Hepatic stellate cell (primary cell): ENCODE measurements around the gene MAP2K1.
"Not testable (repeated sequence)": the region's sequence is repeated elsewhere in the genome, so short reads cannot be mapped to it uniquely, and the experiment has no call there.

Experiments used
- DNase-seq: peaks from one replicate; pipeline ENCODE4 v3.0.0; 2011; ENCODE audit warnings: low spot score

MAP2K1 gene

DNA sequence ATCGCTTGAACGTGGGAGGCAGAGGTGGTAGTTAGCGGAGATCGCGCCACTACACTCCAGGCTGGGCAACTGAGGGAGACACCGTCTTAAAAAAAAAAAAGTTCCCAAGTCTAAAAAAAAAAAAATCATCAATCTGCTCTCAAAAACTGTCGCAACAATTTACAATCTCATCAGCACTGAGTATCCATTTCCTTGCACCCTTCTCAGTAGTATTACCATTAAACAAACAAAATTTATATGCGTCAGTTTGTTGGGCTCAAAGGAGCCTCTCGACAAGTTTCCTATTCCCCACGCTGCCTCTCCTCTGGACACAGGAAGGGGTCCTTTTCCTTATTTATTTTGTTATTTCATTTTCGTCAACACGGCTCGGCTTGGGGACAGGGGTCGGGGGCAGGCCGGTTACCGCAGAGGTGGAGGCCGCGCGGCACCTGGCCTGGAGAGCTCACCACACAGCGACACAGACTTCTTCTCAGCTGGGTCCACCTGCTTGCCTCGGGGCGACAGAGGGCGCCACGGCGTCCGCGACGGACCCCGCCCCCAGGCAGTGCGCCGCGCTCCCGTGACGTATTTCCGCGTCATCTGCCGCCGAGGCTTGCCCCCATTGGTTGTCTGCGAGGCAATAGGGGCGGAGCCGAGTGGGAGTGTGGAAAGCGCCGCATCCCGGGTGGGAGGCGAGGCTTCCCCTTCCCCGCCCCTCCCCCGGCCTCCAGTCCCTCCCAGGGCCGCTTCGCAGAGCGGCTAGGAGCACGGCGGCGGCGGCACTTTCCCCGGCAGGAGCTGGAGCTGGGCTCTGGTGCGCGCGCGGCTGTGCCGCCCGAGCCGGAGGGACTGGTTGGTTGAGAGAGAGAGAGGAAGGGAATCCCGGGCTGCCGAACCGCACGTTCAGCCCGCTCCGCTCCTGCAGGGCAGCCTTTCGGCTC is at the start of gene MAP2K1:
MAP2K1 (plus strand) TSS at position 709 of the 920 bp plus-strand sequence. CDS start 436 bp downstream, outside the sequence.
- DNase-seq: peak; percentile 97

DNA sequence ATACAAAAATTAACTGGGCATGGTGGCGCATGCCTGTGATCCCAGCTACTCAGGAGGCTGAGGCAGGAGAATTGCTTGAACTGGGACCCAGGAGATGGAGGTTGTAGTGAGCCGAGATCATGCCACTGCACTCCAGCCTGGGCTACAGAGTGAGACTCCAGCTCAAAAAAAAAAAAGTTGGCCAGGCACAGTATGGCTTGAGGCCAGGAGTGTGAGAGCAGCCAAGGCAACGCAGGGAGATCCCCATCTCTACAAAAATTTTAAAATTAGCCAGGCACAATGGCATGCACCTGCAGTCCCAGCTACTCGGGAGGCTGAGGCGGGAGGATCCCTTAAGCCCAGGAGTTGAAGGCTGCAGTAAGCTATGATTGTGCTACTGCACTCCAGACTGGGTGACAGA is 38.2 kb upstream of the MAP2K1 start:
- DNase-seq: not testable (repeated sequence)

DNA sequence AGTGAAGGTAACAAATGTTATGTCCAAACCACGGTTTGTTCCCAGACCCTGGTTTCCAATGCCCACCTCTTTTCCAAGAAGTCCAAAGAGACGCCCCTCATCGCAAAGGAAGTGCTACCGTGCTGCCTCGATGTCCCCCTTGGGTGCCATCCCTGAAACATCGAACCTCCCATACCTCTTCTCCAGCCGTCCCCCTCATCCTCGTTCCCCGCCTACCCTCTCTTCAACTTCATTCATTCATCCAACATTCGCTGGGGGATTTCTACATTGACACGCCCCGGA is 30.7 kb upstream of the MAP2K1 start:
- DNase-seq: no peak

DNA sequence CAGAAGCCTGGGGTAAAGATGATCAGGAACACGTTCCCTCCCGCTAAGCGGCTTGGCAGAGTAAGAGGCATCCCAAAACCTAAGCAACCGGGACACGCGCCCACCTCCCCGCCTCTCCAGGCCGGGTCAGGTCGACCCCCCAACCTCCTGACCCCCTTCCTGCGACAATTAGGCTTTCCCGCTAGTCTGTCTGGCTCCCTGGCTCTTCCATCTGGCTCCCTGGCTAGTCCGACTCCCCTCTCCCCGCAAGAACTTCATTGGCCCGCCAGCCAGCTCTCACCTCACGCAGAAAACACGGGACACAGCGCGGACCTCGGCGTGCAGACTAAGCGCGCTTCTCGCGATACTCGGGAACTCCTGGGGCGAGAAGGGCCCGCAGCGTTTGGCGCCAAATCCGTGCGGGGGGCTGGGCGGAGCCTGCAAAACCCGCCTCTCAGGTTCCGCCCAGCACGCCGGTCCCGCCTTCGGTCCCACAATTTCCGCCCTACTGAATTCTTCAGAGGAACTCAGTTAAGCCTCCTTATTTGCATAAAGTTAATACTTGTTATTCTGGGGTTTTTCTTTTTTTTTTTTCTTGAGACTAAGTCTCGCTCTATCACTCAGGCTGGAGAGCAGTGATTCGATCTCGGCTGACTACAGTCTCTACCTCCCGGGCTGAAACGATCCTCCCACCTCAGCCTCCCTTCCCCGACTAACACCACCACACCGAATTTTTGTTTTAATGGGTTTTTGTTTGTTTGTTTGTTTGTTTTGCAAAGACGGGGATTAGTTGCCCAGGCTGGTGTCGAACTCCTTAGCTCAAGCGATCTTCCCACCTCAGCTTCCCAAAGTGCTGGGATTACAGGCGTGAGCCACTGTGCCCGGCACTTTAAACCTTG is 30.1 kb upstream of the MAP2K1 start, which contains the start of gene TIPIN:
TIPIN (minus strand) TSS at position 327 of the 878 bp plus-strand sequence. CDS start 3,738 bp downstream, outside the sequence.
- DNase-seq: peak; percentile 94

DNA sequence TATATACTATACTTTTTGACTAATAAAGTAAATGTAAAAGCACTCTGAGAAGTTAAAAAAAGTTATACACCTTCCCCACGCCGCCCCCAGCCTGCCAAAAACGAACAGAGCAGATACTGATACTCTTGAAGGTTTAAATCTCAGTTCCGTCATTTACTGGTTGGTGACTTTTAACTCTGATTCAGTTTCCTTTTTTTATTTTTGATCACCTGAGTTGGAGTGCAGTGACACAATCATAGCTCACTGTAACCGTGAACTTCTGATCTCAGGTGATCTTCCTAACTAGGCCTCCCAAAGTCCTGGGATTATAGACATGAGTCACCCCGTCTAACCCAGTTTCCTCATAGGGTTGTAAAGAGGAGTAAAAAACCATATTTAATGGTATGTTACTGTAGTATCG is 27.0 kb upstream of the MAP2K1 start:
- no peak for DNase-seq

DNA sequence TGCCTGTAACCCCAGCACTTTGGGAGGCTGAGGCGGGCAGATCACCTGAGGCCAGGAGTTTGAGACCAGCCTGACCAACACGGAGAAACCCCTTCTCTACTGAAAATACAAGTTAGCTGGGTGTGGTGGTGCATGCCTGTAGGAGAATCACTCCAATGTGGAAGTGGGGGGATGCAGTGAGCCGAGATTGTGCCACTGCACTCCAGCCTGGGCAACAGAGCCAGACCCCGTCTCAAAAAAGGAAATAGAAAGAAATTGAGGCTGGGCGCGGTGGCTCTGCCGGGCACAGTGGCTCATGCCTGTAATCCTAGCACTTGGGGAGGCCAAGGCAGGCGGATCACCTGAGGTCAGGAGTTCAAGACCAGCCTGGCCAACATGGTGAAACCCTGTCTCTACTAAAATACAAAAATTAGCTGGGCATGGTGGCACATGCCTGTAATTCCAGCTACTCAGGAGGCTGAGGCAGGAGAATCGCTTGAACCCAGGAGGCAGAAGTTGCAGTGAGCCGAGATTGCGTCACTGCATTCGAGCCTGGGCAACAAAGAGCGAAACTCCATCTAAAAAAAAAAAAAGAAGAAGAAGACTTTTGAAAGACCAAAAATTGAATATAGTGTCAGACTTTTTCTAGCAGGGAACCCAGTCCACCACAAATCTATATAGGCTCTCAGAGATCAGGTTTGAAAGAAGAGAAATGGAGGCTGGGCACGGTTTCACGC is 24.8 kb upstream of the MAP2K1 start:
- not testable (repeated sequence) for DNase-seq

DNA sequence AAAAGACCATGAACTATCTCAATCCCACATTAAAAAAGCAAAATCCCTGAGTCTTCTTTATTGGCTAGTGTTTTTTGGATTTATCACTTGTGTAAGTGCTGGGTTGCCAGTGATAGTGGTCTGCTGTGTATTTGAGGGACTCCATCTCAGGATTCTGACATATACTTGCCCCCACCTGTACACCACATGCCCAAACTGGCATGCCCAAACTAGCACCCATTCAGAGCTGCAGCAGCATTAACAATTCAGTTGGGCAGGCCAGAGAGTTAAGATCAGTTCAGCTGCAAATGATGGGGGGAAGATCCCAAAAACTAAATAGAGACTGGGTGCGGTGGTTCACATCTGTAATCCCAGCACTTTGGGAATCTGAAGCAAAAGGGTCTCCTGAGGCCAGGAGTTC is 23.9 kb upstream of the MAP2K1 start:
- no peak for DNase-seq

DNA sequence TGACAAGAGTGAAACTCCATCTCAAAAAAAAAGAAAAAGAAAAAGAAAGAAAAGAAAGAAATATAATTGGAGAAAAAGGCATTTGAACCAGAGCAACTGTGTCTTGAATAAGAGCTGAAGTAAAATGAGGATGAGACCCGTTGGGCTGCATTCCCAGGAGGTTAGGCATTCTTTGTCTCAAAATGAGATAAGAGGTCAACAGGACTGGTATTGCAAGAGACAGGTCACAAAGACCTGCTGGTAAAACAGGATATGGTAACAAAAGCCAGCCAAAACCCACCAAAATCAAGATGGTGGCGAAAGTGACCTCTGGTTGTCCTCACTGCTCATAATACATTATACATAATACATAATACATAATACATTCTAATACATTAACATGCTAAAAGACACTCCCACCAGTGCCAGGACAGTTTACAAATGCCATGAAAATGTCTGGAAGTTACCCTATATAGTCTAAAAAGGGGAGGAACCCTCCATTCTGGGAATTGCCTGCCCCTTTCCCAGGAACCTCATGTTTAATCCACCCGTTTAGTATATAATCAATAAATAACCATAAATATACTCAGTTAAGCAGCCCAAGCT is 21.7 kb upstream of the MAP2K1 start:
- DNase-seq: no peak

DNA sequence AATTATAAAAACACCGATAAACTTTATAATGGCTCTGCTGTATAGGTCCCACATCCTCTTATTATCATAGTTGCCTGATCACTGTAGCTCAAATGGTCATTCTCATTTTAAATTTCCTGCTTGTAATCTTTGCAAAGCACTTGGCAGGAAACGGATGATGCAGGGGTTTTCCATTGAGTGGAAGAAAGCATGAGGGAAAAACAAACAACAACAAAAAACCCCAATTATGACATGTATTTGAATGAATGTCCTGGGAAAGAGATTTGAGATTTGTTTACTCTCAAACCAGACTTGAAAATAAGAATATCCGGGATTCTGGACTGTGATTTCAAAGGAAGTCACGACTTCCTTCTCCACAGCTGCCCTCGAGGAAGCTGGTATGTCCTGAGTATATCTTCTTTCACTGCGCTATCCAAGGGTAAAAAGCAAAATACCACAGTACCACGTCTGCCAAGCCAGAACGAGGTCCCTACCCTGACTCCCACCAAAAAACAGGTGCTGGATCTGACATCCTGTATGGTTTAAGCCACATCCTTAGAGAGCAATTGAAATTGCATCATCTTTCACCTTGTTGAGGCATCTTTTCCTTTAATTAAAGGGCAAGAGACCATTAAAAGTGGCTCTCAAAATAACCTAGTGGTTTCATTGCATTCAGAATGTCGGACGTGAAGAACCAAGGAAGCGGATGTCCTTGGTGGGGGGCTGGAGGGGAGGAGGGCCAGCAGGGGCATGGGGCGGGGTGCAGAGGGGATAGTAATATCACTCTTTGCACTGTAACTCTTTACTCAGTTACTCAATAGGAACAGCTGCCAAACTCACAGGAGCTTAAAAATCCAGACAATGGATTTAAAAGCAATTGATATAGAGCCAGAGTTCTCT is 16.7 kb upstream of the MAP2K1 start:
- DNase-seq: peak; percentile 32

DNA sequence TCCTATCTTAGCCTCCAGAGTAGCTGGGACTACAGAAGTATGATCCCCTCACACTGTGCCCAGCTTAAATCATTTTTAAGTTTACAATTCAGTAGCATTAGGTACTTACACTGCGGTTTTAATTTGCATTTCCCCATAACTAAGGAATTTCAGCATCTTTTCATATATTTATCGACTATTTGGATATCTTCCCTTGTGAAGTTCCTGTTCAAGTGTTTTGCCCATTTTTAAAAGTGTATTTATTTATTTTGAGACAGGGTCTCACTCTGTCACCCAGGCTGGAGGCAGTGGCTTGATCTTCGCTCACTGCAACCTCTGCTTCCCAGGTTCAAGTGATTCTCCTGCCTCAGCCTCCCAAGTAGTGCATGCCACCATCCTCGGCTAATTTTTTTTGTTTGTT is 12.5 kb upstream of the MAP2K1 start:
- DNase-seq: no peak

DNA sequence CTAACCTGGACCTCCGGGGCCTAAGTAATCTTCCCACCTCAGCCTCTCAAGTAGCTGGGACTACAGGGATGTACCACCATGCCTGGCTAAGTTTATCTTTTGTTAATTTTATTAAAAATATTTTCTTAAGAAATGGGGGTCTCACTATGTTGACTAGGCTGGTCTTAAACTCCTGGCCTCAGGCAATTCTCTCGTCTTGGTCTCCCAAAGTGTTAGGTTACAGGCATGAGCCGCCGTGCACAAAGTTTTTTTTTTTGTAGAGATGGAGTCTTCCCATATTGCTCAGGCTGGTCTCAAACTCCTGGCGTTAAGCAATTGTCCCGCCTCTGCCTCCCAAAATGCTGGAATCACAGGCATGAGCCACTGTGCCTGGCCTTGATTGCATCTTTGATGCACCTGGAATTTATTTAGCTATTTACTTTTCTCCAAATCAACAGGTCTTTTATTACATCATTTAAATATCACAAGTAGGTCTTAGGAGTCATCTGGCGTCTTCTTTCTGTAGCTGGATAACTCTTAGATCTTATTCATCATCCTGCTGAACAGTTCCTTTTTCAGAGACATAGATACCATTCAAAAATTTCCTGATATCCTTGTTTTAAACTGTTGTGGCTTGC is 7.8 kb upstream of the MAP2K1 start:
- DNase-seq: no peak

DNA sequence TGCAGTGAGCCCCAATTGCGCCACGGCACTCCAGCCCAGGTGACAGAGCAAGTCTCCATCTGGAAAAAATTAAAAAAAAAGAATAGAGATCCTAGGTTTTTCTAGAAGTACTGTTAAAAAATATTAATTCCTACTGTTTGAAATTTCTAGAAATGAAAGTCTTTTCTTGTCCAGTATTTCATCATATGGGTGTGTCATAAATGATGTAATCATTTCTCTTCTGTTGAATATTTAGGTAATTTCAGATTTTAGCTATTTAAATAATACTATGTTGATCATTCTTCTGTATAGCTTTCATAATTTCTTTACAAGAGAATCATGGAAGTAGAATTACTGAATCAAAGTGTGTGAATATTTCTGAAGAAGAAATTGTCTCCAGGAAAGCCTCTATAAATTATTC is 5.3 kb upstream of the MAP2K1 start:
- not testable (repeated sequence) for DNase-seq

DNA sequence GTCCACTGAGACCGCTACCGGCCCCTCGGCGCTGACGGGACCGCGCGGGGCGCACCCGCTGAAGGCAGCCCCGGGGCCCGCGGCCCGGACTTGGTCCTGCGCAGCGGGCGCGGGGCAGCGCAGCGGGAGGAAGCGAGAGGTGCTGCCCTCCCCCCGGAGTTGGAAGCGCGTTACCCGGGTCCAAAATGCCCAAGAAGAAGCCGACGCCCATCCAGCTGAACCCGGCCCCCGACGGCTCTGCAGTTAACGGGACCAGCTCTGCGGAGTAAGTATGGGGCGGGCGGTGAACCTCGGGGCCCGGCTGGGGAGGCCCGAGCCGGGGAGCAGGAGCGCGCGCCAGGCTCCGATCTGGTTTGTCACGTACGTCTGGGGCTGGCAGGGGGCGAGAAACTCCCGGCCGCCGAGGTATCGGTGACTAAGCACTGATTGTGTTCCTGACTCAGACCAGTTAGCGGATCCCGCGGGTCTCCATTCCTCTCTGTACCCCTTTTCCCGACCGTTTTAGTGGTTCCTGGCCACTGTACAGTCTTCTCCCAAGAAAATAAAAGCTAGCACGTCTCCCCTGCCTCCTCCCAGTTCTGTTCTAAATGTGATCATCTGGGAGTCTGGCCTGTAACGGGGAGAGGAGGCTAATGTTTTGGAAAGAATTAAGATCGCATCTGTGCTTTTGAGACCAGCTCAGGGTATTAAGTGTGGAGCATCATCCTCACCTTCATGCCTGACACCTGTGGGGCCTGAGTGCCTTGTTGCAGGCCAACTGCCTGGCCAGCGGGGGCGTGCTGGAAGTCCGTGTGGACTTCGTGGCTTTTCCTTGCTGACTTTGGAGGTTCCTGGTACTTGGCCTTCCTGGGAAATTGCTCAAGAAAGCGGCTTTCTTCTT is 691 bp downstream of the MAP2K1 start:
- DNase-seq: peak; percentile 60

DNA sequence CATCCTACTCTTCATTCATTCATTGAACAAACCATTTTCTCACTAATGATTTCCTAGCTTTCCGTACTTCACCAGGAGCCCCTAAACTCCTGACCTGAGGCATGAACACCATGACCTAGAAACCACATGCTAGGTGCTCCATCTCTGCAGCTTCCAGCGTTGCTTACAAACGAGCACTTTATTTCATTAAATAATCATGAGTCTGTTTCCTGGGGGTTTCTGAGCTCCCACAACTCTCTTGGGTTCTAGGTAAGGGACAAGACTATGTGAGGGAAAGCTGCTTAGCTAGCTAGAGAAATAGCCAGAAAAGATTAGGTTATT is 1.3 kb downstream of the MAP2K1 start:
- DNase-seq: no peak

DNA sequence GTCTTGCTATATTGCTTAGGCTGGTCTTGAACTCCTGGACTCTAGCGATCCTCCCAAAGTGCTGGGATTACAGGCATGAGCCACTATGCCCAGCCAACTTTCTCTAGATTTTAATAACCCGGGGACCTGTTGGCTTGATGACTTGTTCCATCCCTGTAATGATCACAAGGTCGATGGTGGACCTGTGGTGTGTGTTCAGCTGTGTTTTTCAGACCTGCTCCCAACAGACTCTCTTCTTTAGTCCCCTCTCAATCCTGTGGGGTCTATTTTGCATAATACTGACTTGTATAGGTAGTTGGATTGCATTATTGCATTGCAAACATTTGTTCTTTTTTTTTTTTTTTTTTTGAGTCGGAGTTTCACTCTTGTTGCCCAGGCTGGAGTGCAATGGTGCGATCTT is 1.9 kb downstream of the MAP2K1 start:
- DNase-seq: no peak

DNA sequence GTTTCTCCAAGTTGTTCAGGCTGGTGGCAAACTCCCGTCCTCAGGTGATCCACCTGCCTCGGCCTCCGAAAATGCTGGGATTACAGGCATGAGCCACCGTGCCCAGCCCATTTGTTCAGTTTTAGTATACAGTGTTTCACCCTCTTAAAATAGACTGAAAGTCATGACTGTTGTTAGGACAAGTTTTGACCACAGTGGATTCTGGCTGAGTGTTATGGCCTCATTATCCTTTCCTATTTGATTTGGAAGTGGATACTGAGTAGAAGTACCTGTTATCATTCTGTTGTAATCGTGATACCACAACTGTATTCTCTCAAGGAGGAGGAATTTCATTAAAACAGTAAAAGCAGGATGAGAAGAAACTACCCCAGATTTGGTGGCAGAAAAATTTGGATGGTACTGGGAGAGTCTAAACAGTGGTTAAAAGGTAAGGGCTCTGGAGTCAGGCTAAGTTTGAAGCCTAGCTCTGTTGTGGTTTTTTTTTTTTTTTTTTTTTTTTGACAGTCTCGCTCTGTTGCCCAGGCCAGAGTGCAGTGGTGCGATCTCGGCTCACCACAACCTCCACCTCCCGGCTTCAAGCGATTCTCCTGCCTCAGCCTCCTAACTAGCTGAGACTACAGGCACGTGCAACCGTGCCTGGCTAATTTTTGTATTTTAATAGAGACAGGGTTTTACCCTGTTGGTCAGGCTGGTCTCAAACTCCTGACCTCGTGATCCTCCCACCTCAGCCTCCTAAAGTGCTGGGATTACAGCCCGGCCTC is 2.6 kb downstream of the MAP2K1 start:
- DNase-seq: no peak

DNA sequence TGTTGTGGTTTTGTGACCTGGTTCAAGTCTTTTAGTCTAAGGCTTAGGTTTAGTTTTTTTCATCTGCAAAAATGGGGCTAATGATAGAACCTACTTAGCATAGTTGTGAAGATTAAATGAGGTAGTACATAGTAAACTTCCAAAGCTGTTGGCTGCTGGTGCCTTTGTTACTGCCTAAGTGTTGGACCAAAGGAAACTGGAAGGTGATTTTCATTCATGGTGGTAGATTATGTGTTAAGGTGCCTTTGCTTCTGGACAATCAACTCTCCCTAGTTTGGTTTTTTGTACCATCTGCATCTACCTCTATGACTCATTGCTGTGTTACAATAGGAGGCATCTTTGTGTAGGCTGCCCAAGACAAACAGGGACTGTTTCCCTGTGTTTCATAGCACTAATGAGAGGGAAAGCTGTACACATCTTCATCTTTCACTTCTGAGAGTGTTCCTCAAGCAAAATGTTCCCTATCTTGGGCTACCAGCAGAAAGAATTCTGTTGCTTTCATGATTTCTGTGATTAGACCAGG is 3.2 kb downstream of the MAP2K1 start:
- DNase-seq: no peak

DNA sequence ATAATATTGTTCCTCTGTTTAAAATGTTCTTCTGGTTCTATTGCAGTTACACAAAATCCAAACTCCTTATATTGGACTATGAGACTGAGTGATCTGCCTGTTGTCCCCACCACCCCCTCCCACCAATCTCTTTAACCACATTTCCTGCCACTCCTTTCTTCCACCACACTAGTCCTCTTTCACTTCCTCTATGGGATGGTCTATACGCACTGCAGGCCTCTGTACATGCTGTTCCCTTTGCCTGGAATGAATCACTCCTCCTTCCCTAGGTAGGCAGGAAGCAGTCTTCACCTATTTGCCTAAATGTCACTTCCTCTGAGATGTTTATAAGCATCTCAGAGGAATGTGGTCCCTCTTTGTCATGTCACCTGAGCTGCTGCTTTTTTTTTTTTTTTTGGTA is 4.0 kb downstream of the MAP2K1 start:
- DNase-seq: no peak

DNA sequence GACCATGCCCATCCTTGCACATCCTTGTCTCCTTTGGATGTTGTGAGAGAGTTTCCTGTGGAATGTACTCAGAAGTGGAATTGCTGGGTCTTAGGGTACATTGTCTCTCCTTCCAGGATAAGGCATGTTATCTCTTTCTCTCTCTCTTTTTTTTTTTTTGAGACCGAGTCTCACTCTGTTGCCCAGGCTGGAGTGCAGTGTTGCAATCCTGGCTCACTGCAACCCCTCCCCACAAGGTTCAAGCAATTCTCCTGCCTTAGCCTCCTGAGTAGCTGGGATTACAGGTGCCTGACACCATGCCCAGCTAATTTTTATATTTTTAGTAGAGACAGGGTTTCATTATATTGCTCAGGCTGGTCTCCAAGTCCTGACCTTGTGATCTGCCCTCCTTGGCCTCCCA is 6.3 kb downstream of the MAP2K1 start:
- not testable (repeated sequence) for DNase-seq
